T-helper 17 cell (primary cell): ENCODE results near the gene C1orf174. TPM values are rescaled to one million over a fixed set of nuclear protein-coding genes. Genes with fewer than 3 reads are reported as not detected.

ENCODE experiments used
- ATAC-seq: fragments of 150-1000 bp; cut with Tn5 transposase; 2 replicates; pipeline ENCODE4 v1.10.0; 2021; ENCODE audit warnings: mild to moderate bottlenecking, moderate library complexity
- DNase-seq, 3 donors: peaks; one replicate each; pipeline versions ENCODE4 v3.0.0 to v3.0.0-alpha.2; 2020 to 2021
- H3K9me3 ChIP-seq: one replicate; pipeline ENCODE4 v1.7.0; 2013; ENCODE audit warnings: low read length, mild to moderate bottlenecking; ENCODE audit not compliant: control insufficient read depth, poor library complexity, severe bottlenecking
- H3K27ac Mint-ChIP-seq: one replicate; pipeline ENCODE4 v1.8.0; 2022; ENCODE audit warnings: mild to moderate bottlenecking, moderate library complexity, mixed read lengths
- H3K27me3 Mint-ChIP-seq: one replicate; pipeline ENCODE4 v1.8.0; 2022; ENCODE audit warnings: mixed read lengths
- H3K36me3 Mint-ChIP-seq: one replicate; pipeline ENCODE4 v1.8.0; 2022; ENCODE audit warnings: low read depth, mixed read lengths
- H3K4me1 Mint-ChIP-seq: one replicate; pipeline ENCODE4 v1.8.0; 2022; ENCODE audit warnings: mild to moderate bottlenecking, mixed read lengths
- H3K4me3 Mint-ChIP-seq: one replicate; pipeline ENCODE4 v1.8.0; 2022; ENCODE audit warnings: mild to moderate bottlenecking, moderate library complexity, mixed read lengths
- total RNA-seq, 4 donors: library from RNA in 2 of 4; stranded (reverse) in 2 of 4; gene quantifications; one replicate each; pipeline ENCODE4 v1.2.3 and lab custom pipeline; 2022 to 2026

C1orf174 gene
- total RNA-seq, 2 donors from 2014 or later = 13.5 to 16.4 TPM

DNA sequence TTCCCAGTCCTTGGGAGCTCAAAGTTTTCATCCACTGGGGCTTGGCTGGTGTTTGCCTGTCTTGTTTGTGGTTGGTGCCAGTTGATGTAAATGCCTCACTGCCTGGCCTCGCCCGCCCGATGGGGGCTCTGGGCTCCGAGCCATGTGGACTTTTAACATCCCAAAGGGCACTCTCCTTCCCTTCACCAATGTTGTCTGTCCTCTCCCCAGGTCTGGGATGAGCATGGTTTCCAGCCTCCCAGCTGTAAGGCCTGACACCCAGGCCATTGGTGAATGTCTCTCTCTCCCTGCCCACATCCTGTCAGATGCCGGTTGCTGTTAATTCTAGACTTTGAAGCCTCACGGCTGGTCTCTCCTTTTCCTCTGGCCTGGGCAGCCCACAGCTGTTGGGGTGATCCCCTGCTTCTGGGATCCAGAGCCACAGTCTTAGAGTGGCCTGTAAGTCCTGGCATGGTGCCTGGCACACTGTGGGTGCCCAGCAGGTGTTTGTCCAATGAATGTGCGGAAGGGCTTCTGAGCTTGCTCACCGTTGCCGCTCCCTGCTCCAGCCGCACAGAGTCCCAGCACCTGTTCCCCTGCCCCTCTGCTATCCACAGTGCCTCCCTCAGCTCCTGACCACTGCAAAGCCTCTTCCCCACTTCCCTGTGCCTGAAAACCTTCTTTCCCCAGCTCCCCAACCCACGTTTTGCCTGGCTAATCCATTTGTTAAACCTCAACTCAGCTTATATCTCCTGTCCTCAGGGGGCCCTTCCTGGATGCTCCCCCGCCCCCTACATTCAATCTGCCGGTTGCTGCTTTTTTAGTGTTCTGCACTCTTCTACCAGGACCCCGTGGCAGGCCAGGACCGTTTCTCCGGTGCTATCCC, 3.3 kb upstream of the C1orf174 start:
- Mint-ChIP-seq H3K4me1 (peaks cover 26% of the 10 kb centered on the region), H3K27me3 (peaks cover 5% of the 10 kb centered on the region), H3K4me3 (peak overlapping the region; percentile 95), H3K36me3 (no peaks in the 10 kb centered on the region), H3K27ac (peak overlapping the region; percentile 85)
- no peaks in the 10 kb centered on the region for H3K9me3 ChIP-seq
- no peak for DNase-seq
- no peak for ATAC-seq

GRCh38 chr1:3902571-3903091, 2.6 kb upstream of the C1orf174 start:
- H3K9me3 ChIP-seq = no peaks in the 10 kb centered on the region
- H3K27ac Mint-ChIP-seq = peak overlapping the region; percentile 85
- no peaks in the 10 kb centered on the region for H3K36me3 Mint-ChIP-seq
- H3K27me3 Mint-ChIP-seq = peaks cover 5% of the 10 kb centered on the region
- H3K4me3 Mint-ChIP-seq = peak overlapping the region; percentile 95
- peaks cover 26% of the 10 kb centered on the region for H3K4me1 Mint-ChIP-seq
- no peak for ATAC-seq
- DNase-seq = no peak

DNA sequence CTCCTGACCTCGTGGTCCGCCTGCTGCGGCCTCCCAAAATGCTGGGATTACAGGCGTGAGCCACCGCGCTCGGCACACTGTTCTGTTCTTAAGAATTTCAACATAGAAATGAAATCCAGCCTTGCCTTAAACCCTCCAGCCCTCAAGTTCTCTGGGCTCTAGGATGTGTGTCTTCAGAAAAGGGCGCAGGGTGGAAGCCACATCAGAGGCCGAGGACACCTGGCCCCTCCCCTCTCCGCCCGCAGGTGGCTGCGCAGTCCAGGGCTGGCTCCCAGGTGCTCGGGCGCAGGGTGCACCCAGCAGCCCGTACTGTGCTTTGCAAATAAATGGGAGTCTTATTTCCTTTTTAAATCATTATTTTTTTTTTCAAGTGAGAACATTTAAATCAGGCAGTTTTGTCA, 2.0 kb upstream of the C1orf174 start:
- ATAC-seq (no peak), DNase-seq (peak; percentile 27 to 32 (median 30))
- Mint-ChIP-seq H3K4me3 (peak overlapping the region; percentile 95), H3K4me1 (peaks cover 24% of the 10 kb centered on the region), H3K27me3 (peaks cover 5% of the 10 kb centered on the region), H3K27ac (peak overlapping the region; percentile 85), H3K36me3 (no peaks in the 10 kb centered on the region)
- no peaks in the 10 kb centered on the region for H3K9me3 ChIP-seq

- Mint-ChIP-seq H3K27ac (peak overlapping the region; percentile 90), H3K4me1 (peaks cover 26% of the 10 kb centered on the region), H3K27me3 (peaks cover 3% of the 10 kb centered on the region), H3K4me3 (peak overlapping the region; percentile 95), H3K36me3 (no peaks in the 10 kb centered on the region)
- peak; percentile 68 to 76 (median 74) for DNase-seq
- no peaks in the 10 kb centered on the region for H3K9me3 ChIP-seq
- peak; percentile 18 for ATAC-seq
These were observed 977 bp upstream of the C1orf174 start for GRCh38 chr1:3900969-3901529.

DNA sequence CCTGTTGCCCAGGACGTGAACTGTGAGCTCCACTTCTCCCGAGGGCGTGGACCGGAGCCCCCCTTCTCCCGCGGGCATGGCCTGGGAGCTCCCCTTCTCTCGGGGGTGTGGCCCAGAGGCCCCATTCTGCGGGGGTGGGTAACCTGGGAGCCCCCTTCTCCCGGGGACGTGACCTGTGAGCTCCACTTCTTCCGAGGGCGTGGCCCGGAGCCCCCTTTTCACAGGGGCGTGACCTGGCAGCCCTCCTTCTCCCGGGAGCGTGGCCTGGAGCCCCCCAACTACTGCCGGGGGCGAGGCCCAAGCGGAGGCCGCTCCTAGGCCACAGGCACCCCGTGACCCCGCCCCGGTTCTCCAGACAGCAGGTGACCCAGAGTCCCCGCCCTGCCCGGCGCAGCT, 320 bp downstream of the C1orf174 start:
- Mint-ChIP-seq H3K4me1 (peaks cover 26% of the 10 kb centered on the region), H3K36me3 (no peaks in the 10 kb centered on the region), H3K27me3 (no peaks in the 10 kb centered on the region)

GRCh38 chr1:3898994-3899753, 898 bp downstream of the C1orf174 start:
- peaks cover 26% of the 10 kb centered on the region for H3K4me1 Mint-ChIP-seq
- no peak for ATAC-seq

More for the DNA sequence above, 320 bp downstream of the C1orf174 start:
- DNase-seq (peak in 1 of 3 donors; percentile 39), ATAC-seq (no peak)
- Mint-ChIP-seq H3K27ac (peak overlapping the region; percentile 90), H3K4me3 (peak overlapping the region; percentile 95)
- no peaks in the 10 kb centered on the region for H3K9me3 ChIP-seq

GRCh38 chr1:3898475-3898735, 1.7 kb downstream of the C1orf174 start:
- Mint-ChIP-seq H3K27ac (peak overlapping the region; percentile 90), H3K4me1 (peaks cover 23% of the 10 kb centered on the region), H3K36me3 (no peaks in the 10 kb centered on the region), H3K27me3 (no peaks in the 10 kb centered on the region), H3K4me3 (no peak overlapping the region)
- ATAC-seq = no peak
- no peaks in the 10 kb centered on the region for H3K9me3 ChIP-seq
- no peak for DNase-seq

More at GRCh38 chr1:3898994-3899753, 898 bp downstream of the C1orf174 start:
- Mint-ChIP-seq H3K27me3 (no peaks in the 10 kb centered on the region), H3K36me3 (no peaks in the 10 kb centered on the region), H3K27ac (peak overlapping the region; percentile 90), H3K4me3 (peak overlapping the region; percentile 95)
- no peak for DNase-seq
- no peaks in the 10 kb centered on the region for H3K9me3 ChIP-seq

DNA sequence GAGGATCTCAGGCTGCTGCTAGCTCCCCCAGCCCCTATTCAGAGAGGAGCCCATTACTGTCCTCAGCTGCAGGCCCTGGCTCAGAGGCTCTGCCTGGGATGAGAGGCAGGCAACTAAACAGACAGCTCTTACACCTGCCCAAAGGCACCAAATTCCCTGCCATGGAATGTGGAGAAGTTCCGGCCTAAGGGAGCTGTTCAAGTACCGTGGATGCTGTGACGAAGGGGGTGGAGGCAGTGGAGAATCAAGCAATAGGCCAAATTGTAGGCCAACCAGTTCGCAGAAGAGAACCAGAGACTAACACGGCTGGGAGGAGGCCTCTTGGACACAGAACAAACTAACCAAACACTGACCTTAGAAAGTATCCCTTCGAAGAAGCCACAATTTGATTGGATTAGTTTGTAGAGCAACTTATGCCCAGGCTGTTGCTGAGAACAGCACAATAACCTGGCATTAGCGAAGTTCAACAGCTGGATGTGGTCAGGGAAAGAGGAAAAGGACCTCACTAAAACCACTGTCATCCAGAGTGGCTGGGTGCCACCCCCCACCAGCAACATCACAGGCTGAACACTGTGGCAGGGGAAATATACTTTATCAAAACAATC, 3.6 kb downstream of the C1orf174 start:
- H3K36me3 Mint-ChIP-seq = no peaks in the 10 kb centered on the region
- ATAC-seq (no peak), DNase-seq (no peak)
- no peak overlapping the region for H3K4me3 Mint-ChIP-seq
- H3K27me3 Mint-ChIP-seq = no peaks in the 10 kb centered on the region
- peaks cover 12% of the 10 kb centered on the region for H3K4me1 Mint-ChIP-seq
- no peaks in the 10 kb centered on the region for H3K9me3 ChIP-seq
- H3K27ac Mint-ChIP-seq = peak overlapping the region; percentile 2

GRCh38 chr1:3895951-3896325, 4.1 kb downstream of the C1orf174 start:
- Mint-ChIP-seq H3K4me1 (peaks cover 12% of the 10 kb centered on the region), H3K27ac (no peak overlapping the region), H3K4me3 (no peak overlapping the region), H3K27me3 (no peaks in the 10 kb centered on the region), H3K36me3 (no peaks in the 10 kb centered on the region)
- ATAC-seq (no peak), DNase-seq (no peak)
- H3K9me3 ChIP-seq = no peaks in the 10 kb centered on the region

DNA sequence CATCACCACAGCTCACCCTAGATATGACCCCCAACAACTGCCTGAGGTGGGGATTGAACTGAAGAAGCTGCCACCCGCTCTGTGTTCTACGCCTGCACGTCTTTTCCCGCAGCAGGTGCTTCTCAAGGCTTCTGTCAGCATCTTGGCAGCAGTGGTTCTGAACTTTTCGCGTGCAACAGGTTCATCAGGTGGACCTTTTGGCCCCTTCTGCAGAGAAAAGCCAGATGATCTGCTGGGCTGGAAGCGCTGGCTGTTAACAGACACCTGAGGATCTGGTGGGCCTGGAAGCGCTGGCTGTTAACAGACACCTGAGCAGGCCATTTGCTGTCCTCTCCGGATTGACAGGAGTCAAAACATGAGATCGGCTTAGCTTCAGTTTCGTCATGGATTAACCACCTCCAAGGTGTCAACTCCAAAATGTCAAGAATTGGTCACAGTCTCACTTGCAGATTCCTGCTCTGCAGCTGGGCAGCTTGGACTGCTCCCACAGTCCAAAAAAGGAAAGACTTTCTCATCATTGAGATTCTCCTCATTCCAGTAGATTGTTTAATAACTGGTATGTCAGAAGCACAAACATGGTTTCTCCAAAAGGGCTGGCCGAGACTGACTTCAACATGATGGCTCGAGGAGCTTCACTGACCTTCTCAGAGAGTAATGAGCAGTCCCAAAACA, 4.7 kb downstream of the C1orf174 start:
- Mint-ChIP-seq H3K4me3 (no peak overlapping the region), H3K27me3 (no peaks in the 10 kb centered on the region), H3K27ac (no peak overlapping the region), H3K4me1 (peaks cover 12% of the 10 kb centered on the region), H3K36me3 (no peaks in the 10 kb centered on the region)
- DNase-seq (no peak), ATAC-seq (no peak)
- no peaks in the 10 kb centered on the region for H3K9me3 ChIP-seq

DNA sequence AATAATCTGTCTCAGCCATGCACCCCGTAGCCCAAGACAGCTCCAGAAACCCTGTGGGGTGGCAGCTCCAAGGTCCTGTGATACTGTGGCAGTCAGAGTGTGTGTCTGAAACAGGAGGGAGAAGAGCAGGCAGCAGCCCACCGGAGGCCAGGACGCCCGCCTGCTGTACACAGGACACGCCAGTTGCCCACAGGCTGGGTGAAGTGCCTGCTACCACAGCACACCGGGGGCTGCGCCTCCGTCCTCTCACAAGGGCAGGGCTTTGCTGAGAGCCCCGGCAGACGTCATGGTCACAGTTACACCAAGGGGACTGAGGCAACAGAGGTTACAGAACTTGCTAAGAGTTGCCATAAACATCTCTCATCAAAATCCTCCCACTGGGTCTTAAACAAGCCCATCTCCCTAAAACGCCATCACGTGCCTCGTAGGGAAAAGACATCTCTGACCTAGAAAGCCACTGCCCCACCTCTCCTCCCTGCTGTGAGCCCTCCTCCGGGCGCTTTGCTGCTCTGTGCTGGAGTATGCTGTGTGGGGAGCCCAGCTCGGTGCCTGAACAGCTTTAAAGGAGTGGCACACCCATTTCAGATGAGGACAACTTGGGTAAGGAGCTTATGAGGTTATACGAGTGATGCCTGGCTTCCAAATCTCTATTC, 5.3 kb downstream of the C1orf174 start:
- Mint-ChIP-seq H3K4me1 (peaks cover 14% of the 10 kb centered on the region), H3K27me3 (no peaks in the 10 kb centered on the region), H3K27ac (no peak overlapping the region), H3K36me3 (no peaks in the 10 kb centered on the region), H3K4me3 (no peak overlapping the region)
- no peaks in the 10 kb centered on the region for H3K9me3 ChIP-seq
- DNase-seq (no peak), ATAC-seq (no peak)

GRCh38 chr1:3893190-3893589, 6.9 kb downstream of the C1orf174 start:
- no peaks in the 10 kb centered on the region for H3K27me3 Mint-ChIP-seq
- no peaks in the 10 kb centered on the region for H3K36me3 Mint-ChIP-seq
- no peaks in the 10 kb centered on the region for H3K9me3 ChIP-seq
- no peak for DNase-seq
- H3K4me1 Mint-ChIP-seq = peaks cover 12% of the 10 kb centered on the region
- no peak overlapping the region for H3K4me3 Mint-ChIP-seq
- H3K27ac Mint-ChIP-seq = no peak overlapping the region
- no peak for ATAC-seq
